Activated CD8-positive, alpha-beta T cell treated with anti-CD3 and anti-CD28 coated beads for 36 hours (primary cell): ENCODE measurements around the gene LRRC52. TPM values are rescaled to one million over a fixed set of nuclear protein-coding genes. Genes with fewer than 3 reads are reported as not detected.

Experiments used
- ATAC-seq: fragments of 200-7000 bp; cut with Tn5 transposase; one replicate; pipeline ENCODE4 v1.10.0; 2021; ENCODE audit warnings: mild to moderate bottlenecking, moderate library complexity
- CTCF ChIA-PET: fragments of 350-600 bp; sonication (Branson Sonifier 250); formaldehyde crosslinking; loops from one replicate; lab custom pipeline; 2021; ENCODE audit warnings: antibody characterized with exemption; lab: Charles Lee
- POLR2A ChIA-PET: fragments of 350-600 bp; sonication (Branson Sonifier 250); formaldehyde crosslinking; loops from one replicate; lab custom pipeline; 2021; ENCODE audit warnings: antibody characterized with exemption; lab: Charles Lee
- DNase-seq: peaks from one replicate; pipeline ENCODE4 v3.0.0-alpha.2; 2020
- H3K27ac Mint-ChIP-seq: one replicate; pipeline ENCODE4 v1.8.0; 2021; ENCODE audit warnings: mild to moderate bottlenecking, mixed read lengths
- H3K27me3 Mint-ChIP-seq: one replicate; pipeline ENCODE4 v1.8.0; 2021; ENCODE audit warnings: mixed read lengths
- H3K36me3 Mint-ChIP-seq: one replicate; pipeline ENCODE4 v1.8.0; 2021; ENCODE audit warnings: low read depth, mixed read lengths
- H3K4me1 Mint-ChIP-seq: one replicate; pipeline ENCODE4 v1.8.0; 2021; ENCODE audit warnings: low read depth, mixed read lengths
- H3K4me3 Mint-ChIP-seq: one replicate; pipeline ENCODE4 v1.8.0; 2021; ENCODE audit warnings: mild to moderate bottlenecking, moderate library complexity, mixed read lengths
- H3K9me3 Mint-ChIP-seq: one replicate; pipeline ENCODE4 v1.8.0; 2021; ENCODE audit warnings: mixed read lengths
- intact Hi-C: fragments of 100-400 bp; cut with micrococcal nuclease; formaldehyde crosslinking; loops from one replicate; pipeline ENCODE4 v1.10.0; 2022
- total RNA-seq, 2 experiments: library from RNA; stranded (reverse); gene quantifications; one replicate each; pipeline ENCODE4 v1.2.3, GENCODE V29; 2021
- TF ChIP-seq, protein P1 (sequence below): fragments of 200-600 bp; IDR thresholded peaks from one replicate; pipeline ENCODE4 v1.8.0; 2022; ENCODE audit warnings: antibody characterized with exemption, mild to moderate bottlenecking

The LRRC52 gene
- total RNA-seq, 2 experiments from 2014 or later, result not detected

DNA sequence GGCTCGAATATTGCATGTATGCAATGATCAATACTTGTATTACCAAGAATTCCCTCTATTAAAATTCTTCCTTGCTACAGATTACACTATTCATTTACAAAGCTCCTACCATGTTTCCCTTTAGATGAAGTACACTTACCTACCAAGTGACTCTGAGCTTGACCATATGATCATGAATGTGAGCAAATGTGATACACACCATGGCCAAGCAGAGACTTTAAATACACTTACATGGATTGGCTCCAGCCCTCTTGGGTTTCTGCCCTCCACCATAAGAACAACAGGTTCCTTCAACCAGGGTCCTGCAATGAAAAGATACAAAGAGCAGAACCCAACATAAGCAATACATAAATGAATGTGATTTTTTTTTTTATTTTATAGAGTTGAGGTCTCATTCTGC, 30.0 kb downstream of the LRRC52 start:
- POLR2A ChIA-PET, result no interaction called here
- no peak overlapping the region for H3K27ac Mint-ChIP-seq
- no peaks in the 10 kb centered on the region for H3K4me1 Mint-ChIP-seq
- intact Hi-C loops, result no loop called here
- H3K27me3 Mint-ChIP-seq, result peaks cover 17% of the 10 kb centered on the region
- ATAC-seq, result no peak
- no peak overlapping the region for H3K4me3 Mint-ChIP-seq
- TF ChIP-seq, protein P1, sequence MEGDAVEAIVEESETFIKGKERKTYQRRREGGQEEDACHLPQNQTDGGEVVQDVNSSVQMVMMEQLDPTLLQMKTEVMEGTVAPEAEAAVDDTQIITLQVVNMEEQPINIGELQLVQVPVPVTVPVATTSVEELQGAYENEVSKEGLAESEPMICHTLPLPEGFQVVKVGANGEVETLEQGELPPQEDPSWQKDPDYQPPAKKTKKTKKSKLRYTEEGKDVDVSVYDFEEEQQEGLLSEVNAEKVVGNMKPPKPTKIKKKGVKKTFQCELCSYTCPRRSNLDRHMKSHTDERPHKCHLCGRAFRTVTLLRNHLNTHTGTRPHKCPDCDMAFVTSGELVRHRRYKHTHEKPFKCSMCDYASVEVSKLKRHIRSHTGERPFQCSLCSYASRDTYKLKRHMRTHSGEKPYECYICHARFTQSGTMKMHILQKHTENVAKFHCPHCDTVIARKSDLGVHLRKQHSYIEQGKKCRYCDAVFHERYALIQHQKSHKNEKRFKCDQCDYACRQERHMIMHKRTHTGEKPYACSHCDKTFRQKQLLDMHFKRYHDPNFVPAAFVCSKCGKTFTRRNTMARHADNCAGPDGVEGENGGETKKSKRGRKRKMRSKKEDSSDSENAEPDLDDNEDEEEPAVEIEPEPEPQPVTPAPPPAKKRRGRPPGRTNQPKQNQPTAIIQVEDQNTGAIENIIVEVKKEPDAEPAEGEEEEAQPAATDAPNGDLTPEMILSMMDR, result no peak
- H3K9me3 Mint-ChIP-seq, result no peaks in the 10 kb centered on the region
- CTCF ChIA-PET, result interaction anchor here (0.6 to 1.9 kb wide), 3 partner anchors 9 to 180 kb away, joined by 3 to 6 read pairs (median 5); no protein-coding TSS in a partner anchor
- no peak for DNase-seq
- no peaks in the 10 kb centered on the region for H3K36me3 Mint-ChIP-seq

DNA sequence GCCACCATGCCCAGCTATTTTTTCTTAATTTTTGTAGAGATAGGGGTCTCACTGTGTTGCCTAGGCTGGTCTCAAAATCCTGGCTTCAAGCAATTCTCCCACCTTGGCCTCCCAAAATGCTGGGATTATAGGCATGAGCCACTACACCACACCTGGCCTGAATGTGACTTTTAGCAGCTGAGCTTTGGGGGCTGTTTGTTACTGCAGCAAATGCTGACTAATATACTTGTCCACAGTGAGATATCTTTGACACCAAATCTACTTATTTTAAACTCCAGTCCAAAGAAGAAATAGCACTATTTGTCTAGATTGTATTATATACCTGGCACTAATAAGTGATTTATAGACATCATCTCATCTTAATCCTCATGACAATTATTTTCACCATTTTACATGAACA, 30.5 kb downstream of the LRRC52 start:
- DNase-seq (no peak), ATAC-seq (no peak)
- CTCF ChIA-PET, result interaction anchor here (0.6 to 1.9 kb wide), 4 partner anchors 9 to 182 kb away, joined by 3 to 6 read pairs (median 4); no protein-coding TSS in a partner anchor
- H3K4me3 Mint-ChIP-seq, result no peak overlapping the region
- H3K27ac Mint-ChIP-seq, result no peak overlapping the region
- TF ChIP-seq, protein P1, result no peak
- no peaks in the 10 kb centered on the region for H3K9me3 Mint-ChIP-seq
- H3K27me3 Mint-ChIP-seq, result peaks cover 17% of the 10 kb centered on the region
- POLR2A ChIA-PET, result no interaction called here
- no peaks in the 10 kb centered on the region for H3K36me3 Mint-ChIP-seq
- H3K4me1 Mint-ChIP-seq, result no peaks in the 10 kb centered on the region
- intact Hi-C loops, result no loop called here

DNA sequence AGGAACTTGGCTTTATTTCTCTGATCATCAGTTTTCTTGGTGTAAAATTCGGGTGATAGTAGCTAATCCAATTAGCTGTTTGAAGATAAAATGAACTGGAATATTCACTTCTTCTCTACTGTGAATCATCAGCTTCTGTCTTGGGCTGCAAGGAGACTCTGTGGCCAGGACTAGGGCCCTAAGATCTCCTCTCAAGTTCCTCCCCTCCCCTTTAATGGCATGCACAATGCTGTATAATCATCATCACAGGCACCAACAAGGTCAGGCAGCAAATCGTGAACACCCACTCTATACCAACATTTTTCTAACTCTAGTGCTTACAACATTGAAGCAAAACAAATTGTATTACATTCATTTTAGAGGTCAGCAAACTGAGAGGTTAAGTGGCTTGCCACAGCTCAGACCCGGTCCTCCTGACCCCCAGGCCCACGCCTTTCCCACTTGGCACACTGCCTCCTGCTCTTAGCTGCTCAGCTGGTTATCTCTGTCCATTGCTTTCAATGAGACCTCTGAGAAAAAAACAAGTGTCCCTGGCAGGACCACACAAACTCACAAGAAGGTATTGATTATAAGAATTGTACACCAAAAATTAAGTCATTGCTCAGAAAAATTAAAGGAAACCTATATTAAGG, 31.8 kb downstream of the LRRC52 start:
- ChIA-PET POLR2A (interaction anchor here (1.1 kb wide), 1 partner anchor 10 kb away, joined by 4 read pairs; no protein-coding TSS in a partner anchor), CTCF (interaction anchor here (0.7 to 1.9 kb wide), 7 partner anchors 17 to 184 kb away, joined by 3 to 6 read pairs (median 4); no protein-coding TSS in a partner anchor)
- H3K4me1 Mint-ChIP-seq, result no peaks in the 10 kb centered on the region
- peaks cover 13% of the 10 kb centered on the region for H3K27me3 Mint-ChIP-seq
- no peaks in the 10 kb centered on the region for H3K9me3 Mint-ChIP-seq
- ATAC-seq (no peak), DNase-seq (no peak)
- TF ChIP-seq, protein P1, result no peak
- intact Hi-C loops, result no loop called here
- H3K4me3 Mint-ChIP-seq, result no peak overlapping the region
- no peak overlapping the region for H3K27ac Mint-ChIP-seq
- no peaks in the 10 kb centered on the region for H3K36me3 Mint-ChIP-seq

DNA sequence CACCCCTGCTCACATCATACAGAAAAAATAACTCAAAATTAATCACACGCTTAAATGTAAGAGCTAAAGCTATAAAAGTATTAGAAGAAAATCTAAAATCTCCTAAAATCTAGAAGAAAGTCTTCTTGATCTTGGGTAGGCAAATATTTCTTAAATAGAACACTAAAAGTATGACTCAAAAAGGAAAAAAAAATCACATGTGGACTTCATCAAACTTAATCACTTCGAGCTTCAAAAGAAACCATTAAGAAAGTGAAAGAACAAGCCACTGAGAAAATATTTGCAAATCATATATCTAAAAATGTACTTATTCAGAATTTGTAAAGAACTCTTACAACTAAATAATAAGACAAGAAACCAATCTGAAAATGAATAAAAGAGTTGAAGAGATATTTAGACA, 32.7 kb downstream of the LRRC52 start:
- intact Hi-C loops, result no loop called here
- ChIA-PET CTCF (interaction anchor here (0.9 to 1.2 kb wide), 3 partner anchors 16 to 178 kb away, joined by 3 to 4 read pairs (median 4); no protein-coding TSS in a partner anchor), POLR2A (no interaction called here)
- no peak for DNase-seq
- H3K4me3 Mint-ChIP-seq, result no peak overlapping the region
- H3K27ac Mint-ChIP-seq, result no peak overlapping the region
- H3K27me3 Mint-ChIP-seq, result peaks cover 12% of the 10 kb centered on the region
- no peak for ATAC-seq
- H3K36me3 Mint-ChIP-seq, result no peaks in the 10 kb centered on the region
- H3K4me1 Mint-ChIP-seq, result no peaks in the 10 kb centered on the region
- TF ChIP-seq, protein P1, result no peak
- no peaks in the 10 kb centered on the region for H3K9me3 Mint-ChIP-seq

DNA sequence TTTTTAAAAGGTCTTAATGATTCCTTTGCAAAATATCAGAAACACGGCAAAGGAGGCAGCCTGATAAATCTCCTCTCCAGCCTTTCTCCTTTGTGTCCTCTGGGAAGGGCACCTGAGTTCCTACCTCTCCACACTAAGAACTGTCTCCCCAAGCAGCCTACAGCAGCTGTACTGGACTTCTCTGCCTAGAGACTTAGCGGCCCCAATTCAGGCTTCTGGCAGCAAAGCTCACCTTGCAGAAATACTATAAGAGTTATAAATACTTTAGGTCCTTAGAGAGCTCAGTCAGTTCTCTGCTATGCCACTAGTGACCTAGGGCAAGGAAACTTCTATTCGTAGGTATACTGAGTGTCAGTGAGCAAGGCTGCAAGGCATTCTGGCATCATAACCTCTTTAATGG, 33.9 kb downstream of the LRRC52 start:
- Mint-ChIP-seq H3K27me3 (peaks cover 11% of the 10 kb centered on the region), H3K36me3 (no peaks in the 10 kb centered on the region), H3K4me3 (no peak overlapping the region), H3K27ac (no peak overlapping the region), H3K9me3 (no peaks in the 10 kb centered on the region), H3K4me1 (no peaks in the 10 kb centered on the region)
- no peak for ATAC-seq
- TF ChIP-seq, protein P1, result no peak
- CTCF ChIA-PET, result interaction anchor here (1.0 kb wide), 1 partner anchor 15 kb away, joined by 4 read pairs; no protein-coding TSS in a partner anchor
- intact Hi-C loops, result no loop called here
- no peak for DNase-seq
- POLR2A ChIA-PET, result no interaction called here
